ENCODE data around the gene CYP2D6. TPM values are rescaled to one million over a fixed set of nuclear protein-coding genes. Genes with fewer than 3 reads are reported as not detected.

Gene CYP2D6
- total and polyA plus RNA-seq, 2 of the 8 experiments (the other 6 are each of a cell fraction or from before 2014, with no cell fraction given): 0.93 to 1.7 TPM

DNA sequence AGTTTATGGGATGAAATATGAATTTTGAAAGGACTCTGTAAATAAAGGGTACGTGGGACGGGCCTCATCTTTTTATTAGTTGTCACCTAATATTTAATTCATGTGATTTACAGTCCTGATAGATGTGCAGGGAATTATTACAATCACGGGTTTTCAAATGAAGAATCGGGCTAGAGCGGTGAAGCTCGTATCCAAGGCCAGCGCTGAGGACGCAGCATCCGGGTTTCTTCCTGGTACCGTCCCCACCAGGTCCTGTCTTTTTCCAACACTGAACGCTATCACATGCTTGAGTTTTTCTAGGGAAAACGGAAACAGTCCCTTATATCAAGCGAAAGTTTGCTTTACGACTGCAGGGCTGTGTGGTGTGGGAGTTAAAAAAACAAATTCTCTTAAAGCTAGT is 50.3 kb downstream of the CYP2D6 start:
- Histone ChIP-seq H3K4me3 (ENCODE audit: extremely low read depth in 1 of 4, insufficient read depth in 2 of 4, low read depth in 3 of 4, low read length in 4 of 4) (peak overlapping the region; percentile 65 to 87 (median 78)), H3K56ac (replicated peaks; ENCODE audit: insufficient read length, low read depth, low read length) (no peak overlapping the region), H2BK15ac (ENCODE audit: low read length) (no peak overlapping the region), H2AFZ (ENCODE audit: low read length) (no peak overlapping the region), H3K14ac (ENCODE audit: insufficient read length) (no peak overlapping the region), H4K5ac (ENCODE audit: insufficient read length, low read depth, low read length) (no peak overlapping the region), H3K27me3 (replicated peaks in 1 of 4; ENCODE audit: control insufficient read depth in 3 of 4, extremely low read depth in 1 of 4, insufficient read depth in 3 of 4, low read length in 3 of 4) (no peaks in the 10 kb centered on the region), H3K23me2 (ENCODE audit: low read depth, low read length) (peaks cover 2% of the 10 kb centered on the region), H2BK20ac (ENCODE audit: low read length) (no peak overlapping the region), H3K27ac (ENCODE audit: low read depth, low read length) (no peak overlapping the region; the same call in 1 of the 2 replicates), H2BK12ac (ENCODE audit: low read depth, low read length) (no peak overlapping the region), H3K4me1 (replicated peaks in 1 of 4; ENCODE audit: control insufficient read depth in 3 of 4, insufficient read depth in 4 of 4, low read length in 3 of 4) (peaks cover 0 to 4% (median 1%) of the 10 kb centered on the region in 4 experiments; a peak in 4 of 7 replicates), H4K91ac (replicated peaks; ENCODE audit: insufficient read length, low read length) (no peak overlapping the region), H4K20me1 (replicated peaks in 1 of 2; ENCODE audit: control insufficient read depth in 1 of 2, insufficient read depth in 2 of 2, low read length in 2 of 2) (no peaks in the 10 kb centered on the region), H3K79me2 (ENCODE audit: control insufficient read depth in 1 of 2, insufficient read depth in 2 of 2, low read length in 2 of 2) (peaks cover 0 to 9% of the 10 kb centered on the region in 2 experiments; a peak in 2 of 4 replicates), H3K23ac (ENCODE audit: insufficient read length) (no peak overlapping the region), H4K8ac (ENCODE audit: extremely low read depth, insufficient read depth, low read length) (no peak overlapping the region), H3K9me3 (ENCODE audit: insufficient read depth in 2 of 2, low read depth in 1 of 2, low read length in 1 of 2) (no peaks in the 10 kb centered on the region), H3K18ac (ENCODE audit: extremely low read depth, low read length) (no peak overlapping the region), H3K36me3 (ENCODE audit: control insufficient read depth in 2 of 4, insufficient read depth in 4 of 4, low read length in 3 of 4) (peaks cover 3 to 15% (median 7%) of the 10 kb centered on the region in 4 experiments; a peak in 5 of 8 replicates), H2BK5ac (ENCODE audit: low read depth, low read length) (peak overlapping the region; percentile 12; the same call in 1 of the 2 replicates), H3K79me1 (ENCODE audit: low read depth, low read length) (peaks cover 3% of the 10 kb centered on the region; the same call in 1 of the 2 replicates), H3K4ac (replicated peaks; ENCODE audit: insufficient read length, low read depth, low read length) (no peak overlapping the region), H2AK5ac (ENCODE audit: low read depth, low read length) (no peak overlapping the region), H3K9ac (replicated peaks in 1 of 4; ENCODE audit: extremely low read depth in 1 of 4, low read depth in 3 of 4, low read length in 3 of 4) (peak overlapping the region in 3 of 4 experiments; percentile 71 to 96 (median 91); a peak in 4 of 7 replicates), H2BK120ac (replicated peaks; ENCODE audit: low read depth, low read length) (no peak overlapping the region), H3K4me2 (ENCODE audit: insufficient read depth in 1 of 2, low read depth in 2 of 2, low read length in 2 of 2) (peak overlapping the region; percentile 82 to 86)
- TF ChIP-seq JUN (IDR thresholded peaks at IDR 0.05; ENCODE audit: low read depth, low read length) (no peak), SIN3A (conservative IDR thresholded peaks at IDR 0.05 in 1 of 2, IDR thresholded peaks at IDR 0.05 in 1 of 2; ENCODE audit: low read depth in 1 of 2, low read length in 2 of 2) (peak in 1 of 2 experiments; percentile 24; a peak in 1 of 4 replicates), HDAC6 (IDR thresholded peaks at IDR 0.05; ENCODE audit: low read depth, low read length) (no peak), POLR2A (IDR thresholded peaks at IDR 0.05; ENCODE audit: control extremely low read depth in 1 of 2, low read depth in 2 of 2, low read length in 2 of 2) (no peak), SAP30 (IDR thresholded peaks at IDR 0.05; ENCODE audit: insufficient read depth, insufficient replicate concordance, low read length) (peak; percentile 28)
- no peak for FAIRE-seq
- no peak for DNase-seq (ENCODE audit: low read depth in 1 of 2, low spot score in 2 of 2)
- ChIA-PET POLR2A (ENCODE audit: partially characterized antibody) (interaction anchor here (0.7 to 8.9 kb wide), 9 partner anchors 10 to 197 kb away, joined by 3 to 94 read pairs (median 5); partner anchors contain the start of genes NAGA and NDUFA6), CTCF (ENCODE audit: partially characterized antibody) (interaction anchor here (0.6 to 2.2 kb wide), 8 partner anchors 9 to 303 kb away, joined by 3 to 10 read pairs (median 4); partner anchors contain the start of gene NDUFA6)
- 36% methylated on average over 14 of the region's 14 CpGs; no CpG with 5 or more reads in 1 of the 2 experiments for WGBS, 2 experiments (ENCODE audit: extremely low coverage in 1 of 2, insufficient coverage in 1 of 2, insufficient read length in 1 of 2, insufficient replicate concordance in 2 of 2, low coverage in 1 of 2, low lambda C conversion rate in 2 of 2, missing lambda C conversion rate in 1 of 2)

All from H1 (cell line).